GM19324 (cell line): Measurements from ENCODE around the gene PMIS2.
"Not testable (repeated sequence)": the region's sequence is repeated elsewhere in the genome, so short reads cannot be mapped to it uniquely, and the experiment has no call there.

ENCODE experiments used
- ATAC-seq: cut with Tn5 transposase; IDR thresholded peaks from one replicate; pipeline ENCODE4 v1.9.1; 2021; ENCODE audit warnings: mild to moderate bottlenecking, moderate library complexity; ENCODE audit not compliant: unreplicated experiment, low FRiP score

The PMIS2 gene

GRCh38 chr19:35587321-35587720, 1.3 kb downstream of the PMIS2 start:
- no peak for ATAC-seq

GRCh38 chr19:35590875-35591274, 4.9 kb downstream of the PMIS2 start:
- no peak for ATAC-seq

GRCh38 chr19:35592226-35592625, 6.3 kb downstream of the PMIS2 start:
- no peak for ATAC-seq

GRCh38 chr19:35595026-35595425, 9.1 kb downstream of the PMIS2 start:
- not testable (repeated sequence) for ATAC-seq

- no peak for ATAC-seq
Observed at GRCh38 chr19:35595928-35596327, 10.0 kb downstream of the PMIS2 start.

GRCh38 chr19:35596366-35596999, 10.5 kb downstream of the PMIS2 start:
- ATAC-seq = no peak

GRCh38 chr19:35601971-35602370, 16.0 kb downstream of the PMIS2 start:
- no peak for ATAC-seq

GRCh38 chr19:35604436-35604835, 18.5 kb downstream of the PMIS2 start:
- ATAC-seq = not testable (repeated sequence)

GRCh38 chr19:35607170-35607569, 21.2 kb downstream of the PMIS2 start:
- ATAC-seq = not testable (repeated sequence)

- ATAC-seq = no peak
Observed at GRCh38 chr19:35607661-35608060, 21.7 kb downstream of the PMIS2 start.

GRCh38 chr19:35608251-35608650, 22.3 kb downstream of the PMIS2 start:
- ATAC-seq = no peak

- no peak for ATAC-seq
Observed at GRCh38 chr19:35609851-35610353, 23.9 kb downstream of the PMIS2 start.

GRCh38 chr19:35612224-35612558, 26.2 kb downstream of the PMIS2 start:
- ATAC-seq = no peak

GRCh38 chr19:35612559-35613321, 26.8 kb downstream of the PMIS2 start, which contains the start of gene HAUS5:
Gene HAUS5 (plus strand): TSS chr19:35612735. CDS start chr19:35612795, 60 bp downstream.
- ATAC-seq = peak; percentile 88

- no peak for ATAC-seq
Observed at GRCh38 chr19:35613574-35613973, 27.6 kb downstream of the PMIS2 start.

- ATAC-seq = no peak
Observed at GRCh38 chr19:35615036-35615435, 29.1 kb downstream of the PMIS2 start.

- no peak for ATAC-seq
Observed at GRCh38 chr19:35618857-35619256, 32.9 kb downstream of the PMIS2 start.

GRCh38 chr19:35619290-35619923, 33.4 kb downstream of the PMIS2 start:
- no peak for ATAC-seq

GRCh38 chr19:35620001-35620400, 34.0 kb downstream of the PMIS2 start:
- ATAC-seq = no peak

GRCh38 chr19:35621708-35622107, 35.7 kb downstream of the PMIS2 start:
- ATAC-seq = no peak

- ATAC-seq = no peak
Observed at GRCh38 chr19:35622750-35623149, 36.8 kb downstream of the PMIS2 start.
